Stimulated activated naive B cell treated with anti-CD40 and anti-IgM and Interleukin-4, amounts not matched to agents 10 μg/mL and 1 μg/mL and 100 μg/mL, for 72 hours (primary cell): Measurements from ENCODE around the gene FRMPD4.
"Not testable (repeated sequence)": the region's sequence is repeated elsewhere in the genome, so short reads cannot be mapped to it uniquely, and the experiment has no call there.

ENCODE experiments used
- ATAC-seq, 2 donors: fragments of 150-1000 bp; cut with Tn5 transposase; replicated peaks; 2 replicates each; pipeline ENCODE4 v1.10.0; 2021; ENCODE audit warnings: moderate library complexity in 1 of 2
- DNase-seq: peaks from one replicate; pipeline ENCODE4 v3.0.0; 2021
- H3K27ac Mint-ChIP-seq: one replicate; pipeline ENCODE4 v1.8.0; 2022; ENCODE audit warnings: mild to moderate bottlenecking, mixed read lengths
- H3K27me3 Mint-ChIP-seq, 2 donors: one replicate each; pipeline ENCODE4 v1.8.0; 2022; ENCODE audit warnings: mixed read lengths in 2 of 2
- H3K36me3 Mint-ChIP-seq, 2 donors: one replicate each; pipeline ENCODE4 v1.8.0; 2022; ENCODE audit warnings: mixed read lengths in 2 of 2, mild to moderate bottlenecking in 1 of 2
- H3K4me1 Mint-ChIP-seq, 2 donors: one replicate each; pipeline ENCODE4 v1.8.0; 2022; ENCODE audit warnings: mixed read lengths in 2 of 2, mild to moderate bottlenecking in 1 of 2
- H3K4me3 Mint-ChIP-seq, 2 donors: one replicate each; pipeline ENCODE4 v1.8.0; 2022; ENCODE audit warnings: mild to moderate bottlenecking in 2 of 2, mixed read lengths in 2 of 2, moderate library complexity in 1 of 2
- H3K9me3 Mint-ChIP-seq, 2 donors: one replicate each; pipeline ENCODE4 v1.8.0; 2022; ENCODE audit warnings: mixed read lengths in 2 of 2, mild to moderate bottlenecking in 1 of 2

The FRMPD4 gene

GRCh38 chrX:12159799-12160198, 21.5 kb downstream of the FRMPD4 start:
- Mint-ChIP-seq H3K9me3 (no peaks in the 10 kb centered on the region), H3K36me3 (no peaks in the 10 kb centered on the region), H3K4me3 (no peak overlapping the region), H3K27ac (no peak overlapping the region), H3K4me1 (no peaks in the 10 kb centered on the region), H3K27me3 (peaks cover 0 to 10% of the 10 kb centered on the region in 2 donors)
- no peak for ATAC-seq
- no peak for DNase-seq

- Mint-ChIP-seq H3K27ac (no peak overlapping the region), H3K9me3 (no peaks in the 10 kb centered on the region), H3K4me3 (no peak overlapping the region), H3K36me3 (no peaks in the 10 kb centered on the region), H3K27me3 (peaks cover 0 to 10% of the 10 kb centered on the region in 2 donors), H3K4me1 (no peaks in the 10 kb centered on the region)
- DNase-seq (no peak), ATAC-seq (no peak)
These were observed 24.1 kb downstream of the FRMPD4 start for GRCh38 chrX:12162420-12162819.

GRCh38 chrX:12164180-12164579, 25.9 kb downstream of the FRMPD4 start:
- not testable (repeated sequence) for DNase-seq, H3K4me1 Mint-ChIP-seq, H3K36me3 Mint-ChIP-seq, ATAC-seq, H3K9me3 Mint-ChIP-seq, H3K27ac Mint-ChIP-seq, H3K4me3 Mint-ChIP-seq
- peaks cover 0 to 10% of the 10 kb centered on the region in 2 donors for H3K27me3 Mint-ChIP-seq

DNA sequence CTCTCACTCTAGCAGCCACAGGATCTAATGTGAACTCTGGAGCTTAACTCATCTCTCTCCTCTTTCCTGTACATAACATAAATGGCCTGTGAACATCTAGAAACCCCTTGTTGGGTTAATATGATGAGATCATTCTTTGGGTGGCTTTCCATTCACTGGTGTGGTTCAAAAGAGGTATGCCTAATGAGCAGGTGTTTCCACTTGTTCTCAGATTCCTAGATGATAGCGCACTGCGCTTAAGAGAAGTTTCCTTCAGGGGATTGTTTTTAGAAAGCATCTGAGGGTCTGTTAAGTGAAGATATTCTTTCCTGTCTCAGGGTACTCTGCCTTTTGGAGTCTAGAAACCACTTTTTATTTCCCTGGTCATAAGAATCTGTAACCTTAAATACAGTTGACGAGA, 32.5 kb downstream of the FRMPD4 start:
- ATAC-seq (no peak), DNase-seq (no peak)
- H3K27ac Mint-ChIP-seq = no peak overlapping the region
- H3K36me3 Mint-ChIP-seq = no peaks in the 10 kb centered on the region
- H3K4me3 Mint-ChIP-seq = no peak overlapping the region
- peaks cover 0 to 8% of the 10 kb centered on the region in 2 donors for H3K27me3 Mint-ChIP-seq
- no peaks in the 10 kb centered on the region for H3K4me1 Mint-ChIP-seq
- no peaks in the 10 kb centered on the region for H3K9me3 Mint-ChIP-seq

DNA sequence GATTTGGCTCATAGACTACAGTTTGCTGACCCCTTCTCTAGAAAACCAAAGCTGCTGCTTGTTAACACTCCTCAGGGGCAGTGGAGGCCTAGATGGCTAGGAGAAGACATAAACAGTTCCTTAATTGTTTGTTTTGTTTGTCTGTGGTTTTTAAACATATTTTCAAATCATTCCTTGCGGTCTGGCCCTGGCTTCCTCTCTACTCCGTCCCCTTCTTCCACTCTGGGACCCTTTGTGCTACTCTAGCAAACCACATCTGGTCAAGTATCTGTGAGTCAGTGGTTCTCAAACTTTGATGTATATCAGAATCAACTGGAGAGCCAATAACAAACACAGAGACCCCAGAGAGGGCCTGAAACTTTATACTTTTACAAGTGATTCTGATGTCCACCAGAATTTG, 36.1 kb downstream of the FRMPD4 start:
- DNase-seq (no peak), ATAC-seq (no peak)
- no peaks in the 10 kb centered on the region for H3K4me1 Mint-ChIP-seq
- no peak overlapping the region for H3K27ac Mint-ChIP-seq
- H3K36me3 Mint-ChIP-seq = no peaks in the 10 kb centered on the region
- no peaks in the 10 kb centered on the region for H3K9me3 Mint-ChIP-seq
- no peak overlapping the region for H3K4me3 Mint-ChIP-seq
- peaks cover 0 to 4% of the 10 kb centered on the region in 2 donors for H3K27me3 Mint-ChIP-seq

DNA sequence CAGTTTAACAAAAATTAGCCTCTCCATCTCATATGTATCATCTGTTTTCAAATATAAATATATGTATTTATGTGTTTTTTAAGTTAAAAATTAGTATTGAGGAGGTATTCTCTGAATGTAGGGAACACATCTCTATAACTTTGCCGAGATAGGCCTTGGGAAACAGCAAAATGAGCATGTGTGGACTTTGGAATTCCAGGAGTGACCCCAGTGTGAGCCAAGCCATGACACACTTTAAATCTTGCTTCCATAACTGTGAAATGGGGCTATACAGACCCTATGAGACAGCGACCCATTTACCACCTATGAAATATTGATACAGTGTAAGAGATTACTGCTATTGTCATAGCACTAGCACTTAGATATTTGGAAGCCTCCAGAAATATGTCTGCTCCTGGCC, 58.8 kb downstream of the FRMPD4 start:
- Mint-ChIP-seq H3K36me3 (no peaks in the 10 kb centered on the region), H3K27ac (no peak overlapping the region), H3K9me3 (no peaks in the 10 kb centered on the region), H3K4me1 (no peaks in the 10 kb centered on the region), H3K4me3 (no peak overlapping the region), H3K27me3 (peaks cover 0 to 4% of the 10 kb centered on the region in 2 donors)
- ATAC-seq (no peak), DNase-seq (no peak)

DNA sequence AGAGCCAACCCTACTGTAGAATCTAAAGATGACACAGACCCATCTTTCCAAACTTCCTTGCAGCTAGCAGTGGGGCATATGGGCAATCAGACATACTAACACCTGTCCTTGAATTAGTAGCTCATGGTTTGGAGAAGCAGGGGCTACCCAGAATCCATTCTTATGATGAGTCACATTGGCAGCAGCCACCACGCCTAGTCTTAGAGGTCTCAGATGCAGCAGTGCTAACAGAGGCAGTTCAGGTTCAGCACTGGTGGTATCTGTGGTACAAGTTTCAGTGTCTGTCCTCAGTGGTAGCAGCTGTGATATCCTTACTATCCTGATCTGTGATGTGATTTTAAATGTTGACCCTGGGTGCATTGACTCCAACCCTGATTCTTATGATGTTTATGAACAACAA, 68.1 kb downstream of the FRMPD4 start:
- Mint-ChIP-seq H3K36me3 (no peaks in the 10 kb centered on the region), H3K4me1 (no peaks in the 10 kb centered on the region), H3K9me3 (peaks cover 0 to 12% of the 10 kb centered on the region in 2 donors), H3K27ac (no peak overlapping the region), H3K27me3 (peaks cover 5 to 27% of the 10 kb centered on the region in 2 donors), H3K4me3 (no peak overlapping the region)
- DNase-seq = no peak
- ATAC-seq = no peak

- Mint-ChIP-seq H3K4me3 (no peak overlapping the region), H3K27ac (no peak overlapping the region)
- DNase-seq = no peak
These were observed 72.0 kb downstream of the FRMPD4 start for GRCh38 chrX:12210196-12210815.

DNA sequence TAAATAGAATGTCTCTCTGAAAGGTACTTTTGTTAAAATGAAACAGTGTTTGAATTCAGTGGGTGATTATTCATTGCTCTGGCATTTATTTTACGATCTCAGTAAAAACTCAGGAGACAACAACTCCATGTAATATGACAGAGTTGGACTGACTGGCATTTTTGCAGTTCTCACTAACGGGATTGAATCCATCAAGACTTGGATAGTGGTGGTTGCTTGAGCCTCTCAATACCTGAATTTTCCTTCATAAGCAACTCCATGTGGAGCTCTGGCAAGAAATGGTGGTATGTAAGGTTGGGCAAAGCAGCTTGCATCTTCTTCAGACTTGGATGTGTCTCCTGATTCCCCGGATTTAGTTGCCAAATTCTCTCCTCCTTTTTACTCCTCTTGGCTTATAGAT, 72.7 kb downstream of the FRMPD4 start:
- Mint-ChIP-seq H3K4me1 (no peaks in the 10 kb centered on the region), H3K9me3 (peaks cover 0 to 12% of the 10 kb centered on the region in 2 donors), H3K36me3 (no peaks in the 10 kb centered on the region), H3K27me3 (peaks cover 0 to 16% of the 10 kb centered on the region in 2 donors), H3K4me3 (no peak overlapping the region), H3K27ac (no peak overlapping the region)
- DNase-seq (no peak), ATAC-seq (no peak)

More at GRCh38 chrX:12210196-12210815, 72.0 kb downstream of the FRMPD4 start:
- no peaks in the 10 kb centered on the region for H3K36me3 Mint-ChIP-seq
- H3K4me1 Mint-ChIP-seq = no peaks in the 10 kb centered on the region
- H3K27me3 Mint-ChIP-seq = peaks cover 0 to 15% of the 10 kb centered on the region in 2 donors
- H3K9me3 Mint-ChIP-seq = peaks cover 0 to 12% of the 10 kb centered on the region in 2 donors
- no peak for ATAC-seq

DNA sequence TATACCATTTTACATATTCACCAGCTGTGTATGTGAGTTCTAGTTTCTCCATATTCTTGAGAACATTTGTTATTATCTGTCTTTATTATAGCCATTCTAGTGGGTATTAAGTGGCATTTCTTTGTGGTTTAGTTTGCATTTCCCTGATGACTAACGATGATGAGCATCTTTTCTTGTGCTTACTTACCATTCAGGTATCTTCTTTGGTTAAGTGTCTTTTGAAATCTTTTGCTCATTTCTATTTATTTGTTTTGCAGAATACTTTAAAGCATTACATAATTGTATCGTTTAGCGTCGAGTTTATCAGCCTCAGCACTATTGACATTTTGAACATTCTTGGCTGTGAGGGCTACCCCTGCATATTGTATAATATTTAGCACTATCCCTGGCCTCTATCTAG, 85.4 kb downstream of the FRMPD4 start:
- no peaks in the 10 kb centered on the region for H3K36me3 Mint-ChIP-seq
- H3K4me3 Mint-ChIP-seq = no peak overlapping the region
- ATAC-seq (no peak), DNase-seq (no peak)
- H3K4me1 Mint-ChIP-seq = no peaks in the 10 kb centered on the region
- no peaks in the 10 kb centered on the region for H3K27me3 Mint-ChIP-seq
- no peak overlapping the region for H3K27ac Mint-ChIP-seq
- no peaks in the 10 kb centered on the region for H3K9me3 Mint-ChIP-seq

DNA sequence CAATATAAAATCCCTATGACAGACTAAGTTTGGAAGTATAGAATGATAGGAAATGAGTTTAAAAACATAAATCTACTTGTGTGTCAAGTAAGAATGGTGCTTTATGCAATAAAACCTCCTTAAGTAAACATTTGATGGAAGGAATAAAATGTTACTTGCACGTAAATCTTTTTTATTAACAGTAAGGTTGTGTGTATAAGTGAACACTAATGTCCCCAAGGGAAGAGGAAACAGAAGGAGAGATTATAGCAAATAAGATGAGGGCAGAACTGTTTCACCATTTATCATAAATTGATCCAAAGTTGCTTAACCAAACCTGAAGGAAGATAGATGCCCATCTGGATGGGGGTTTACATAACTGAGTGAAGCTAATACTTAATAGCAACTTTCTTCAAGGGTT, 86.8 kb downstream of the FRMPD4 start:
- no peak for DNase-seq
- no peak for ATAC-seq
- H3K27me3 Mint-ChIP-seq = peaks cover 0 to 5% of the 10 kb centered on the region in 2 donors
- no peak overlapping the region for H3K4me3 Mint-ChIP-seq
- H3K4me1 Mint-ChIP-seq = no peaks in the 10 kb centered on the region
- H3K27ac Mint-ChIP-seq = no peak overlapping the region
- H3K9me3 Mint-ChIP-seq = no peaks in the 10 kb centered on the region
- H3K36me3 Mint-ChIP-seq = no peaks in the 10 kb centered on the region

GRCh38 chrX:12227412-12228041, 89.3 kb downstream of the FRMPD4 start:
- H3K9me3 Mint-ChIP-seq = no peaks in the 10 kb centered on the region
- no peaks in the 10 kb centered on the region for H3K4me1 Mint-ChIP-seq
- peaks cover 0 to 5% of the 10 kb centered on the region in 2 donors for H3K27me3 Mint-ChIP-seq
- no peak for ATAC-seq
- H3K27ac Mint-ChIP-seq = no peak overlapping the region
- no peak overlapping the region for H3K4me3 Mint-ChIP-seq
- DNase-seq = no peak
- H3K36me3 Mint-ChIP-seq = no peaks in the 10 kb centered on the region

GRCh38 chrX:12228862-12229261, 90.6 kb downstream of the FRMPD4 start:
- no peaks in the 10 kb centered on the region for H3K36me3 Mint-ChIP-seq
- no peak for ATAC-seq
- H3K9me3 Mint-ChIP-seq = no peaks in the 10 kb centered on the region
- H3K4me1 Mint-ChIP-seq = no peaks in the 10 kb centered on the region
- peaks cover 0 to 5% of the 10 kb centered on the region in 2 donors for H3K27me3 Mint-ChIP-seq
- no peak for DNase-seq
- H3K4me3 Mint-ChIP-seq = no peak overlapping the region
- no peak overlapping the region for H3K27ac Mint-ChIP-seq

DNA sequence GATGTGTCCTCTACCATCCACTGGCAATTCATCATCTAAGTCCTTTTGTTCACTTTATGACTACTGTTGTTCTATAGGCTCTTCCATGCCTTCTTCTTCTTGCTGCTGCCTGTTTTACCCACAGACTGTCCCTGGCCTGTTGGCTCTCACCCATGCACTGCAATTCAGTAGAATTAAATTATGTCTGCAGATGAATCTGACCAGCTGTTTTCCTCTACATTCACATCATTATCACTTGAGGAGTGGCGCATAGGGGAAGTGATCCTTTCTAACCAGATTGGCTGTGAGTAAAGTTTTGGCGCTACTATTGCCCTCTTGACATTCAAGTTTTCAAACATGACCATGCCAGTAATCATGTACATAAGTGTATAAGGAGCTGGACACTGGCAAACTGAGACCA, 91.7 kb downstream of the FRMPD4 start:
- Mint-ChIP-seq H3K36me3 (no peaks in the 10 kb centered on the region), H3K27ac (no peak overlapping the region), H3K4me1 (no peaks in the 10 kb centered on the region), H3K9me3 (no peaks in the 10 kb centered on the region), H3K4me3 (no peak overlapping the region), H3K27me3 (peaks cover 0 to 8% of the 10 kb centered on the region in 2 donors)
- DNase-seq (no peak), ATAC-seq (no peak)

DNA sequence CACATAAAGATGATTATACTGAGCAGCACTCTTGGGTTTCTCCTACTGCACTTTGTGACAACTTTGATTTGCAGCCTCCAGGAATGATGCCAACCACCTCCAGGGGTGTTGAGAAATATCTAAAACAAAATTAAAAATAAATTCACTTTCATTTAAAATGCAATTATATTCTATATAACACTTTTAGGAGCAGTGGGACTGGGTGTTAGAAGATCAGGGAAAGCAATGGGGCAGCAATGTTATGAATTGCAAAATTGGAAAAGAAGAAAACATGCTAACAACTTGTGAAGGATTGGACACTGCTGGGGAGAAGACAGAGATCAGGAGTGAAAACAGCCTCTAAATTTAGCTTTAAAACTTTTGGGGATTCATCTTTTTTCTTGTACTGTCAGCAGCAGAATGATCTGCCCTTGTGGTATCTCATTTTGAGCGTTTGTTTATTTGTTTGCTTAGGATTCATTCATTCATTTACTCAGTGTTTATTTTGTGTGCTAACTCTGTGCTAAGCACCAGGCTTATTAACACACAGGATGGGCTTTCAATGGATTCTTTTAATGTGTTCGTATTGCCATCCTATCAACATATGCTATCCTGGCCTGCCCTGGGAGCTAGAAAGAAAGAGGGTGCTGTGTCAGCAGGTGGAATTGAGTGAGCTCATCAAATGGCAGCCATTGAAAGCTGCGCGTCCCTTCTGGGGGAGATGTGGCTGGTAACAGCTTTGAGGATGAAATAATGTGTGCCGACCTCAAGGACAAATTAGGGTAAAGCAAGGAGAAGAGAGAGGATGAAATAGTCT, 96.5 kb downstream of the FRMPD4 start:
- Mint-ChIP-seq H3K27me3 (peaks cover 0 to 6% of the 10 kb centered on the region in 2 donors), H3K4me3 (no peak overlapping the region), H3K36me3 (no peaks in the 10 kb centered on the region), H3K27ac (no peak overlapping the region), H3K9me3 (no peaks in the 10 kb centered on the region), H3K4me1 (no peaks in the 10 kb centered on the region)
- DNase-seq (no peak), ATAC-seq (no peak)
